A549 (cell line): ENCODE measurements around the gene GHR. TPM values are rescaled to one million over a fixed set of nuclear protein-coding genes. Genes with fewer than 3 reads are reported as not detected.

Experiments
- ATAC-seq, 2 experiments: fragments of 200-7000 bp in 1 of 2; fragments of >200 bp in 1 of 2; cut with Nextera tagmentation in 1 of 2; cut with Tn5 transposase in 1 of 2; 3 replicates each; pipeline versions ENCODE4 v1.8.0 to v1.9.1; 2018 to 2020; ENCODE audit warnings: mild to moderate bottlenecking in 1 of 2, moderate library complexity in 1 of 2
- CTCF ChIA-PET: fragments of 300-600 bp; sonication (Branson Sonifier 250); formaldehyde crosslinking; extraction: SDS; loops from one replicate; lab custom pipeline; 2021; ENCODE audit warnings: antibody characterized with exemption, inconsistent platforms; lab: Yijun Ruan, JAX
- POLR2A ChIA-PET: fragments of 350-600 bp; formaldehyde crosslinking; extraction: SDS; loops from one replicate; lab custom pipeline; 2021; ENCODE audit warnings: antibody characterized with exemption, inconsistent platforms; lab: Yijun Ruan, JAX
- DNase-seq, 2 experiments: peaks; one replicate each; pipeline versions ENCODE4 v3.0.0 to v3.0.0-alpha.2; 2011 to 2016; ENCODE audit warnings: low read depth in 1 of 2, low spot score in 1 of 2
- FAIRE-seq: peaks from 2 replicates; lab custom pipeline; 2011; peaks lifted over from hg19 to GRCh38; lab: Jason Lieb, UNC
- H3K27ac ChIP-seq, 2 experiments: fragments of >200 bp; sonication (Bioruptor Twin); formaldehyde crosslinking; 3 replicates each; pipeline ENCODE4 v1.5.1; 2016 to 2017
- H3K4me1 ChIP-seq: fragments of >200 bp; sonication (Bioruptor Twin); formaldehyde crosslinking; 3 replicates; pipeline ENCODE4 v1.6.1; 2016
- H3K4me2 ChIP-seq: fragments of >200 bp; sonication (Bioruptor Twin); formaldehyde crosslinking; 3 replicates; pipeline ENCODE4 v1.6.1; 2016
- H3K4me3 ChIP-seq: fragments of >200 bp; sonication (Bioruptor Twin); formaldehyde crosslinking; 3 replicates; pipeline ENCODE4 v1.5.1; 2016
- H3K9me3 ChIP-seq: fragments of >200 bp; sonication (Bioruptor Twin); formaldehyde crosslinking; 3 replicates; pipeline ENCODE4 v1.6.1; 2016
- ATOH8 ChIP-seq: fragments of 250-450 bp; sonication (Bioruptor Pico); IDR thresholded peaks from 2 replicates; pipeline ENCODE4 v1.5.0; 2020; ENCODE audit warnings: low read depth, mild to moderate bottlenecking, moderate library complexity
- BCL3 ChIP-seq: fragments of >200 bp; sonication (Bioruptor Twin); formaldehyde crosslinking; IDR thresholded peaks from 3 replicates; pipeline ENCODE4 v1.6.1; 2016
- CEBPB ChIP-seq, 2 experiments: fragments of >200 bp in 1 of 2; sonication (Bioruptor Twin) in 1 of 2; formaldehyde crosslinking in 1 of 2; IDR thresholded peaks; 2 replicates each; pipeline ENCODE4 v1.6.1; 2012 to 2016
- CTCF ChIP-seq: fragments of >200 bp; sonication (Bioruptor Twin); formaldehyde crosslinking; IDR thresholded peaks from 3 replicates; pipeline ENCODE4 v1.5.1; 2016
- E2F6 ChIP-seq: IDR thresholded peaks from 2 replicates; pipeline ENCODE4 v1.6.1; 2012; ENCODE audit warnings: low read depth, borderline replicate concordance
- EHMT2 ChIP-seq: fragments of 200-600 bp; sonication (generic); IDR thresholded peaks from 2 replicates; pipeline ENCODE4 v1.6.1; 2016; ENCODE audit warnings: antibody characterized with exemption, low read depth, mild to moderate bottlenecking, moderate library complexity
- ELK1 ChIP-seq: fragments of 150-350 bp; IDR thresholded peaks from 2 replicates; pipeline ENCODE4 v1.6.1; 2014; ENCODE audit warnings: low read depth, mild to moderate bottlenecking, low read length
- EP300 ChIP-seq, 2 experiments: fragments of >200 bp; sonication (Bioruptor Twin); formaldehyde crosslinking; IDR thresholded peaks; 2 replicates in 1 of 2; 3 replicates in 1 of 2; pipeline ENCODE4 v1.6.1; 2016 to 2017
- ESRRA ChIP-seq: fragments of 150-350 bp; IDR thresholded peaks from 2 replicates; pipeline ENCODE4 v1.6.1; 2014; ENCODE audit warnings: mild to moderate bottlenecking, low read length, borderline replicate concordance
- FOSB ChIP-seq: fragments of 250-450 bp; sonication (Bioruptor Pico); IDR thresholded peaks from 2 replicates; pipeline ENCODE4 v1.5.0; 2020; ENCODE audit warnings: mild to moderate bottlenecking, moderate library complexity
- FOSL2 ChIP-seq, 2 experiments: fragments of 450-650 bp in 1 of 2; fragments of >200 bp in 1 of 2; sonication (Bioruptor Twin) in 1 of 2; formaldehyde crosslinking; IDR thresholded peaks; 2 replicates each; pipeline versions ENCODE4 v1.5.0 to v1.6.1; 2016 to 2020; ENCODE audit warnings: mild to moderate bottlenecking in 1 of 2, moderate library complexity in 1 of 2
- FOXS1 ChIP-seq: fragments of 250-450 bp; sonication (Bioruptor Pico); IDR thresholded peaks from 2 replicates; pipeline ENCODE4 v1.5.0; 2020; ENCODE audit warnings: mild to moderate bottlenecking, moderate library complexity
- HES2 ChIP-seq: fragments of >200 bp; sonication (Bioruptor Twin); formaldehyde crosslinking; IDR thresholded peaks from 2 replicates; pipeline ENCODE4 v1.6.1; 2016
- JUN ChIP-seq, 2 experiments: fragments of >200 bp; sonication (Bioruptor Twin); formaldehyde crosslinking; IDR thresholded peaks; 2 replicates in 1 of 2; 3 replicates in 1 of 2; pipeline ENCODE4 v1.6.1; 2016 to 2017
- JUNB ChIP-seq: fragments of >200 bp; sonication (Bioruptor Twin); formaldehyde crosslinking; IDR thresholded peaks from 2 replicates; pipeline ENCODE4 v1.6.1; 2016
- KDM1A ChIP-seq: fragments of 200-600 bp; sonication (generic); IDR thresholded peaks from 2 replicates; pipeline ENCODE4 v1.6.1; 2016; ENCODE audit warnings: low read depth, mild to moderate bottlenecking
- KDM5A ChIP-seq: fragments of 200-600 bp; sonication (generic); IDR thresholded peaks from 2 replicates; pipeline ENCODE4 v1.6.1; 2016; ENCODE audit warnings: antibody characterized with exemption, mild to moderate bottlenecking
- PHF8 ChIP-seq: fragments of 200-600 bp; sonication (generic); IDR thresholded peaks from 2 replicates; pipeline ENCODE4 v1.6.1; 2016; ENCODE audit warnings: low read depth, mild to moderate bottlenecking, antibody characterized with exemption, moderate library complexity, borderline replicate concordance
- RCOR1 ChIP-seq: fragments of 150-350 bp; IDR thresholded peaks from 2 replicates; pipeline ENCODE4 v1.6.1; 2014; ENCODE audit warnings: antibody characterized with exemption, low read length, low read depth
- SMC3 ChIP-seq: fragments of >200 bp; sonication (Bioruptor Twin); formaldehyde crosslinking; IDR thresholded peaks from 3 replicates; pipeline ENCODE4 v1.6.1; 2018; ENCODE audit warnings: inconsistent platforms
- SREBF2 ChIP-seq: fragments of 450-650 bp; IDR thresholded peaks from 2 replicates; pipeline ENCODE4 v1.6.1; 2014; ENCODE audit warnings: mild to moderate bottlenecking, moderate library complexity
- ZC3H11A ChIP-seq: fragments of 450-650 bp; IDR thresholded peaks from 2 replicates; pipeline ENCODE4 v1.6.1; 2014; ENCODE audit warnings: antibody characterized with exemption, mild to moderate bottlenecking
- ZFP36 ChIP-seq: fragments of 450-650 bp; IDR thresholded peaks from 2 replicates; pipeline ENCODE4 v1.6.1; 2014; ENCODE audit warnings: borderline replicate concordance; ENCODE audit not compliant: partially characterized antibody
- WGBS: methylation state at CpG from one replicate; pipeline ENCODE4 v1.1.6; 2017; ENCODE audit errors: missing lambda C conversion rate; 5-methylcytosine and 5-hydroxymethylcytosine counted together
- polyA plus RNA-seq, 4 experiments: library from polyadenylated mRNA; depleted of rRNA in 3 of 4; stranded (reverse); fragments of >200 nt; fragmentation: RNase III in 1 of 4; extraction: RNeasy Plus Mini Kit Qiagen cat#74134 plus additional on column Dnase treatment in 1 of 4; gene quantifications; 2 replicates in 3 of 4; 3 replicates in 1 of 4; pipeline ENCODE4 v1.2.3, GENCODE V29; 2011 to 2017

GHR gene
- polyA plus RNA-seq, 2 of the 4 experiments (the other 2 are of a cell fraction), result 0.05 TPM; not detected in 1

- Histone ChIP-seq H3K9me3 (no peaks in the 10 kb centered on the region), H3K4me2 (no peak overlapping the region), H3K4me1 (no peaks in the 10 kb centered on the region), H3K27ac (no peak overlapping the region), H3K4me3 (no peak overlapping the region)
- FAIRE-seq (no peak), ATAC-seq (no peak; a peak in 1 of 6 replicates), DNase-seq (no peak)
- WGBS, result 11% methylated on average over 4 of the region's 4 CpGs
- ChIA-PET POLR2A (no interaction called here), CTCF (interaction anchor here (0.9 kb wide), 1 partner anchor 126 kb away, joined by 3 read pairs; no protein-coding TSS in a partner anchor)
- TF ChIP-seq FOSL2 (IDR thresholded peaks at IDR 0.05), result no peak
- TF ChIP-seq FOSL2 (CRISPR knock-in tag; IDR thresholded peaks at IDR 0.05), result 0 out of 2 replicates have a peak, but pooled peaks have one; percentile 6
- TF ChIP-seq BCL3, result no peak
Observed at GRCh38 chr5:42641336-42642005, 218.2 kb downstream of the GHR start.

- H3K4me2 ChIP-seq, result no peak overlapping the region
- TF ChIP-seq HES2, result no peak
- TF ChIP-seq ESRRA, result no peak
- no peak for TF ChIP-seq CEBPB (IDR thresholded peaks at IDR 0.05)
- TF ChIP-seq PHF8, result no peak
- TF ChIP-seq JUN (IDR thresholded peaks at IDR 0.05), result no peak
- no peak for TF ChIP-seq FOSB
- no peak for TF ChIP-seq FOXS1 (CRISPR knock-in tag)
- TF ChIP-seq ZFP36, result no peak
- no peak for TF ChIP-seq SREBF2
- TF ChIP-seq EHMT2, result no peak
- TF ChIP-seq, all 56 proteins: peak for 0
- FAIRE-seq, result peak; percentile 7
Observed at GRCh38 chr5:42642006-42642405, 218.8 kb downstream of the GHR start.

GRCh38 chr5:42643360-42643759 lies 220.1 kb downstream of the GHR start:
- H3K4me2 ChIP-seq, result no peak overlapping the region
- no peak for ATAC-seq
- no peak for FAIRE-seq
- H3K9me3 ChIP-seq, result no peaks in the 10 kb centered on the region
- DNase-seq, result no peak
- H3K27ac ChIP-seq, result no peak overlapping the region
- ChIA-PET CTCF (no interaction called here), POLR2A (no interaction called here)
- WGBS, result 0% methylated on average over 1 of the region's 1 CpG
- H3K4me1 ChIP-seq, result no peaks in the 10 kb centered on the region
- no peak for TF ChIP-seq ZC3H11A
- H3K4me3 ChIP-seq, result no peak overlapping the region

More at GRCh38 chr5:42642006-42642405, 218.8 kb downstream of the GHR start:
- 13% methylated on average over 4 of the region's 4 CpGs for WGBS
- POLR2A ChIA-PET, result no interaction called here
- CTCF ChIA-PET, result no interaction called here
- no peak for DNase-seq
- no peaks in the 10 kb centered on the region for H3K4me1 ChIP-seq
- ATAC-seq, result no peak
- no peak overlapping the region for H3K27ac ChIP-seq
- H3K9me3 ChIP-seq, result no peaks in the 10 kb centered on the region
- H3K4me3 ChIP-seq, result no peak overlapping the region

- H3K4me3 ChIP-seq, result no peak overlapping the region
- ChIA-PET CTCF (interaction anchor here (1.3 kb wide), 1 partner anchor 63 kb away, joined by 4 read pairs; no protein-coding TSS in a partner anchor), POLR2A (no interaction called here)
- FAIRE-seq (no peak), ATAC-seq (no peak), DNase-seq (no peak)
- H3K9me3 ChIP-seq, result no peaks in the 10 kb centered on the region
- H3K4me1 ChIP-seq, result no peaks in the 10 kb centered on the region
- 4% methylated on average over 2 of the region's 2 CpGs for WGBS
- no peak overlapping the region for H3K4me2 ChIP-seq
- no peak overlapping the region for H3K27ac ChIP-seq
- TF ChIP-seq FOXS1 (CRISPR knock-in tag) (no peak), KDM5A (no peak), JUN (IDR thresholded peaks at IDR 0.05) (no peak), EP300 (IDR thresholded peaks at IDR 0.05) (no peak), E2F6 (no peak), SMC3 (no peak), RCOR1 (no peak), CTCF (no peak), EHMT2 (no peak), FOSB (no peak), JUNB (no peak), PHF8 (no peak), ATOH8 (CRISPR knock-in tag) (no peak), ELK1 (no peak), KDM1A (no peak), ZC3H11A (no peak)
Observed at GRCh38 chr5:42645138-42645537, 221.9 kb downstream of the GHR start.
